Panc1 (cell line): ENCODE data around the gene VWA3B. TPM values are rescaled to one million over a fixed set of nuclear protein-coding genes. Genes with fewer than 3 reads are reported as not detected.
"Not testable (repeated sequence)": the region's sequence is repeated elsewhere in the genome, so short reads cannot be mapped to it uniquely, and the experiment has no call there.

Experiments used
- ATAC-seq: fragments of 200-7000 bp; cut with Tn5 transposase; 2 replicates; pipeline ENCODE4 v1.9.1; 2020; ENCODE audit warnings: mild to moderate bottlenecking, moderate library complexity
- BruUV-seq: library from RNA; stranded (reverse); fragments of 400-500 nt; replicated peaks from 2 replicates; lab custom pipeline; 2021; lab: Mats Ljungman, UMichigan
- CTCF ChIA-PET: fragments of 300-600 bp; sonication (Branson Sonifier 250); formaldehyde crosslinking; loops from one replicate; lab custom pipeline; 2022; ENCODE audit warnings: antibody characterized with exemption; lab: Charles Lee
- POLR2A ChIA-PET: fragments of 300-600 bp; sonication (Branson Sonifier 250); formaldehyde crosslinking; loops from one replicate; lab custom pipeline; 2022; ENCODE audit warnings: antibody characterized with exemption; lab: Charles Lee
- DNase-seq: peaks from one replicate; pipeline ENCODE4 v3.0.0-alpha.2; 2010; ENCODE audit warnings: low read depth, low spot score
- H3K27ac ChIP-seq: 2 replicates; pipeline ENCODE4 v1.5.1; 2011; ENCODE audit warnings: mild to moderate bottlenecking, low read length, inconsistent platforms
- H3K27me3 ChIP-seq: fragments of 200-500 bp; sonication (Bioruptor generic); 2 replicates; pipeline ENCODE4 v1.6.0; 2014; ENCODE audit warnings: low read length, inconsistent platforms; ENCODE audit not compliant: control insufficient read depth, insufficient read depth
- H3K36me3 ChIP-seq: fragments of 200-500 bp; sonication (Bioruptor generic); 2 replicates; pipeline ENCODE4 v1.5.1; 2014; ENCODE audit warnings: inconsistent platforms, mild to moderate bottlenecking, low read length, moderate library complexity; ENCODE audit not compliant: control insufficient read depth, insufficient read depth
- H3K4me1 ChIP-seq: 2 replicates; pipeline ENCODE4 v1.5.1; 2011; ENCODE audit warnings: inconsistent platforms, mild to moderate bottlenecking, low read length, moderate library complexity; ENCODE audit not compliant: control insufficient read depth, insufficient read depth
- H3K4me3 ChIP-seq, 2 experiments: 2 replicates each; pipeline ENCODE4 v1.5.1; 2011 to 2012; ENCODE audit warnings: low read depth in 2 of 2, low read length in 2 of 2, mild to moderate bottlenecking in 2 of 2, inconsistent platforms in 1 of 2, moderate library complexity in 1 of 2
- H3K9me3 ChIP-seq: fragments of 200-500 bp; sonication (Bioruptor generic); 2 replicates; pipeline ENCODE4 v1.5.1; 2014; ENCODE audit warnings: low read depth, mild to moderate bottlenecking, inconsistent platforms, low read length, moderate library complexity; ENCODE audit not compliant: control insufficient read depth, insufficient read depth
- POLR2AphosphoS5 ChIP-seq: IDR thresholded peaks from 2 replicates; pipeline ENCODE4 v1.6.1; 2012; ENCODE audit warnings: mild to moderate bottlenecking, low read depth, low read length, moderate library complexity
- REST ChIP-seq, 2 experiments: IDR thresholded peaks; 2 replicates each; pipeline ENCODE4 v1.6.1; 2011 to 2012; ENCODE audit warnings: low read depth in 2 of 2, control low read depth in 1 of 2, low read length in 1 of 2, mild to moderate bottlenecking in 1 of 2, moderate library complexity in 1 of 2; ENCODE audit not compliant: insufficient read depth in 1 of 2
- SIN3A ChIP-seq: IDR thresholded peaks from 2 replicates; pipeline ENCODE4 v1.6.1; 2012; ENCODE audit warnings: low read depth, mild to moderate bottlenecking, low read length, moderate library complexity, borderline replicate concordance; ENCODE audit not compliant: insufficient read depth
- TCF7L2 ChIP-seq: IDR thresholded peaks from 2 replicates; pipeline ENCODE4 v1.6.1; 2011; ENCODE audit warnings: mild to moderate bottlenecking, low read depth, low read length, inconsistent platforms
- in situ Hi-C: cut with HindIII; loops from 2 replicates; pipeline ENCODE4 v1.10.0; 2016; ENCODE audit warnings: low sequenced_read_pairs, low pct_unique_long_range_greater_than_20kb
- intact Hi-C: fragments of 100-400 bp; cut with micrococcal nuclease; formaldehyde crosslinking; loops from one replicate; pipeline ENCODE4 v1.10.0; 2022; ENCODE audit not compliant: unreplicated experiment
- total RNA-seq: library from RNA; stranded (reverse); gene quantifications from one replicate; pipeline ENCODE4 v1.2.1, GENCODE V29; 2021; ENCODE audit not compliant: unreplicated experiment
- TF ChIP-seq, protein P1 (sequence below): fragments of 450-650 bp; IDR thresholded peaks from 2 replicates; pipeline ENCODE4 v1.5.1; 2017; ENCODE audit warnings: mild to moderate bottlenecking

VWA3B gene
- total RNA-seq, 1 experiment from 2014 or later = not detected

DNA sequence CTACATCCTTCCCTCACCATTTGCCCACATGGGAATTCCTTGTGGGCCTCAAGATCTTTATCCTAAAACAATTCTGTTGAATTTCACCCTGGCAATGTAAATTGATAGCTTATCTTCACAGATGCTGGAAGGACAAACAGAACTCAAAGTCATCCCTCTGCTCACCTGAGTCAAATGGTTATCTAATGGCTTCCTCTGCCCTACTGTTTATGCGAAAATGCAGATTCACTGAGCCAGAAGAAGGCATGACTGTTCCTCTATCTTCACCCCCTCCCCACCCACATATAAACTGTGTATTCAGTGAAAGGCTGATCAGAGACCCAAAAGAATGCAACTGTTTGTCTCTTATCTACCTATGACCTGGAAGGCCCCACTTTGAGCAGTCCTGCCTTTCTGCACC is 43.9 kb upstream of the VWA3B start:
- Histone ChIP-seq H3K4me3 (no peak overlapping the region), H3K27ac (no peak overlapping the region), H3K4me1 (no peaks in the 10 kb centered on the region), H3K9me3 (no peaks in the 10 kb centered on the region), H3K36me3 (no peaks in the 10 kb centered on the region), H3K27me3 (no peaks in the 10 kb centered on the region)
- ATAC-seq = no peak
- TF ChIP-seq, protein P1, sequence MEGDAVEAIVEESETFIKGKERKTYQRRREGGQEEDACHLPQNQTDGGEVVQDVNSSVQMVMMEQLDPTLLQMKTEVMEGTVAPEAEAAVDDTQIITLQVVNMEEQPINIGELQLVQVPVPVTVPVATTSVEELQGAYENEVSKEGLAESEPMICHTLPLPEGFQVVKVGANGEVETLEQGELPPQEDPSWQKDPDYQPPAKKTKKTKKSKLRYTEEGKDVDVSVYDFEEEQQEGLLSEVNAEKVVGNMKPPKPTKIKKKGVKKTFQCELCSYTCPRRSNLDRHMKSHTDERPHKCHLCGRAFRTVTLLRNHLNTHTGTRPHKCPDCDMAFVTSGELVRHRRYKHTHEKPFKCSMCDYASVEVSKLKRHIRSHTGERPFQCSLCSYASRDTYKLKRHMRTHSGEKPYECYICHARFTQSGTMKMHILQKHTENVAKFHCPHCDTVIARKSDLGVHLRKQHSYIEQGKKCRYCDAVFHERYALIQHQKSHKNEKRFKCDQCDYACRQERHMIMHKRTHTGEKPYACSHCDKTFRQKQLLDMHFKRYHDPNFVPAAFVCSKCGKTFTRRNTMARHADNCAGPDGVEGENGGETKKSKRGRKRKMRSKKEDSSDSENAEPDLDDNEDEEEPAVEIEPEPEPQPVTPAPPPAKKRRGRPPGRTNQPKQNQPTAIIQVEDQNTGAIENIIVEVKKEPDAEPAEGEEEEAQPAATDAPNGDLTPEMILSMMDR = no peak
- TF ChIP-seq POLR2AphosphoS5 (no peak), REST (IDR thresholded peaks at IDR 0.05; ENCODE audit: insufficient read depth in 1 of 2, low read depth in 2 of 2, low read length in 1 of 2) (no peak), TCF7L2 (no peak), SIN3A (no peak)
- ChIA-PET POLR2A (no interaction called here), CTCF (no interaction called here)
- no peak for DNase-seq
- no TSS peak for BruUV-seq
- intact Hi-C loops (no loop called here), in situ Hi-C loops (no loop called here)

GRCh38 chr2:98044730-98045129 is 42.2 kb upstream of the VWA3B start:
- CTCF ChIA-PET, POLR2A ChIA-PET, BruUV-seq: not testable (repeated sequence)

GRCh38 chr2:98050070-98050469 is 36.9 kb upstream of the VWA3B start:
- Histone ChIP-seq H3K36me3 (no peaks in the 10 kb centered on the region), H3K4me1 (no peaks in the 10 kb centered on the region), H3K27ac (no peak overlapping the region), H3K4me3 (no peak overlapping the region), H3K9me3 (no peaks in the 10 kb centered on the region), H3K27me3 (no peaks in the 10 kb centered on the region)
- POLR2A ChIA-PET = no interaction called here
- intact Hi-C loops (no loop called here), in situ Hi-C loops (no loop called here)
- CTCF ChIA-PET = no interaction called here
- DNase-seq (no peak), ATAC-seq (no peak)
- no peak for TF ChIP-seq POLR2AphosphoS5
- TF ChIP-seq, protein P1 = no peak
- TF ChIP-seq REST (IDR thresholded peaks at IDR 0.05; ENCODE audit: insufficient read depth in 1 of 2, low read depth in 2 of 2, low read length in 1 of 2) = no peak
- TF ChIP-seq SIN3A = no peak
- TF ChIP-seq TCF7L2 = no peak
- no TSS peak for BruUV-seq

More at GRCh38 chr2:98044730-98045129, 42.2 kb upstream of the VWA3B start:
- H3K27ac ChIP-seq, H3K4me3 ChIP-seq, intact Hi-C loops, ATAC-seq, H3K27me3 ChIP-seq, H3K9me3 ChIP-seq, H3K4me1 ChIP-seq, H3K36me3 ChIP-seq, DNase-seq, in situ Hi-C loops: not testable (repeated sequence)
